Right renal cortex interstitium (tissue), 3 donors: Measurements from ENCODE around the gene MCEMP1. TPM values are rescaled to one million over a fixed set of nuclear protein-coding genes. Genes with fewer than 3 reads are reported as not detected.
A peak's percentile ranks its signal among the peaks of the same experiment; 100 is the strongest.

Experiments
- DNase-seq, 3 donors: peaks; one replicate each; pipeline ENCODE4 v3.0.0-alpha.2; 2013; ENCODE audit warnings: low read depth in 3 of 3, low spot score in 2 of 3
- polyA plus RNA-seq, 3 donors: library from polyadenylated mRNA; unstranded; fragments of 120-200 nt; gene quantifications; one replicate each; pipeline ENCODE4 v1.2.1, GENCODE V29; 2013; ENCODE audit not compliant: insufficient read length in 3 of 3

Gene MCEMP1
- under 1 TPM in 2 of 3 donors, not detected in 1; 0.10 to 0.44 TPM for polyA plus RNA-seq

GRCh38 chr19:7676854-7677253 is at the start of gene MCEMP1:
TSS of gene MCEMP1 (plus strand) at chr19:7677090. CDS start at chr19:7677121, 31 bp downstream.
- no peak for DNase-seq

- no peak for DNase-seq
Measured at GRCh38 chr19:7627166-7627565, 49.7 kb upstream of the MCEMP1 start.

- no peak for DNase-seq
Measured at GRCh38 chr19:7628589-7629311, 48.1 kb upstream of the MCEMP1 start.

- DNase-seq = peak; percentile 97 to 98 (median 98)
Measured at GRCh38 chr19:7629347-7630054, 47.4 kb upstream of the MCEMP1 start, which contains the start of the genes PET100 and XAB2. TSS of gene PET100 (plus strand) at chr19:7629793. CDS start at chr19:7629834, 41 bp downstream. TSS of gene XAB2 (minus strand) at chr19:7629545. CDS start at chr19:7629527, 18 bp downstream.

GRCh38 chr19:7631577-7631976 is 45.3 kb upstream of the MCEMP1 start:
- no peak for DNase-seq

GRCh38 chr19:7632340-7633203 is 44.3 kb upstream of the MCEMP1 start:
- no peak for DNase-seq

GRCh38 chr19:7633698-7634097 is 43.2 kb upstream of the MCEMP1 start, which contains the start of gene PCP2:
TSS of gene PCP2 (minus strand) at chr19:7633719. CDS start at chr19:7633457, 262 bp downstream.
- DNase-seq = no peak

- DNase-seq = no peak
Measured at GRCh38 chr19:7635670-7636069, 41.2 kb upstream of the MCEMP1 start.

- DNase-seq = no peak
Measured at GRCh38 chr19:7636317-7636690, 40.6 kb upstream of the MCEMP1 start.

- DNase-seq = peak in 2 of 3 donors; percentile 32 to 48
Measured at GRCh38 chr19:7636691-7637373, 40.1 kb upstream of the MCEMP1 start, which contains the start of gene STXBP2. TSS of gene STXBP2 (plus strand) at chr19:7637110. CDS start at chr19:7637150, 40 bp downstream.

GRCh38 chr19:7637374-7638256 is 39.3 kb upstream of the MCEMP1 start:
- DNase-seq = no peak

GRCh38 chr19:7638802-7639465 is 38.0 kb upstream of the MCEMP1 start:
- DNase-seq = no peak

- no peak for DNase-seq
Measured at GRCh38 chr19:7639863-7640348, 37.0 kb upstream of the MCEMP1 start.

- DNase-seq = no peak
Measured at GRCh38 chr19:7640803-7641202, 36.1 kb upstream of the MCEMP1 start.

GRCh38 chr19:7641290-7642276 is 35.3 kb upstream of the MCEMP1 start:
- DNase-seq = no peak

- DNase-seq = no peak
Measured at GRCh38 chr19:7642295-7643030, 34.4 kb upstream of the MCEMP1 start.

- no peak for DNase-seq
Measured at GRCh38 chr19:7643031-7643415, 33.9 kb upstream of the MCEMP1 start.
